Activated T-cell treated with anti-CD3 and anti-CD28 coated beads for 1 hour (primary cell): Measurements from ENCODE around the gene OSBPL9.
A peak's percentile ranks its signal among the peaks of the same experiment; 100 is the strongest.
"Not testable (repeated sequence)": the region's sequence is repeated elsewhere in the genome, so short reads cannot be mapped to it uniquely, and the experiment has no call there.

ENCODE experiments used
- DNase-seq: peaks from one replicate; pipeline ENCODE4 v3.0.0-alpha.2; 2020; ENCODE audit warnings: low read depth

The OSBPL9 gene

DNA sequence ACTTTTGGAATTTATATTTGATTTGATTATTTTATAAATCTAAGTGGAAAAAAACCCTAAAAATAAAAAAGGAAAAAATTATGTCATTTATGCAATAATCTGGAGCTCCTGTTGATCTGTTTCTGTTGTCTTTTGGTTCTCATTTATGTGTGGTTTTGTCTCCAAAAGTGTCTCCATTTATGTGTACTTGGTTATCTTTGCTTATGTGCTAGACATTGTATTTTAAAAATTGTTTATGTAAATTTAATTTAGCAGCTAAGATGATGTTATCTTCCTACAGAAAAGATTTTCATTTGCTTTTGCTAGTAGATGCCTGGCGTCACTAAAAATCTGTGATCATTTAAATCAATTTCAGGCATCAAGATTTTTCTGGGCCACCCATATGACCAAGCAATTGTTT is 95.7 kb downstream of the OSBPL9 start:
- DNase-seq = no peak

DNA sequence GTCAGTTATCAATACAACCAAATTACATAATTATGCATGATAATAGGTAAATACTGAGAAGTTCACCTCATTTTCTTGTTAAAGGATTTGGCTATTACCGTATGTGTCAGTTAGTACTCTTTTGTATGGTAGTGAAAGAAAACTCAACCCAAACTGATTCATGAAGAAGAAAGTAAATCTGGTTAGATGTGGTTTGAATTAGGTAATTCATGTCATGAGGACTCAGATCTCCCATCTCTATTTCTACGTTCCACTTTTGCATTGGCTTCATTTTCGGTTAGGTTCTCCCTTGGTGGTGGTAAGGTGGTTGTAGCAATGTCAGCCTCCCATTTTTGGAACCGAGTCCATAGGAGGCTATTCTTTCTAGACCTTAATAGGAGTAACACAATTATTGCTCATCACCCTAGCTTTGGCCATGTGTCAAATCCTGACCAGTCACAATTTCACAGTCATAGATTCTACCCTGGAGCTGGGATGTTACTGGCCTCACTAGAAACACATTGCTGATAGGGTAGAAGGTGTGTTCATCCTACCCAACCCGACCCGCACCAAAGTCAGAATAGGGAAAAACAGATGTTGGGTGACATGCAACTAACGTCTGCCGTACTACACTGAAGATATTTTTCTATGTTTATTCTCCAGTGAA is 97.6 kb downstream of the OSBPL9 start:
- DNase-seq = no peak

DNA sequence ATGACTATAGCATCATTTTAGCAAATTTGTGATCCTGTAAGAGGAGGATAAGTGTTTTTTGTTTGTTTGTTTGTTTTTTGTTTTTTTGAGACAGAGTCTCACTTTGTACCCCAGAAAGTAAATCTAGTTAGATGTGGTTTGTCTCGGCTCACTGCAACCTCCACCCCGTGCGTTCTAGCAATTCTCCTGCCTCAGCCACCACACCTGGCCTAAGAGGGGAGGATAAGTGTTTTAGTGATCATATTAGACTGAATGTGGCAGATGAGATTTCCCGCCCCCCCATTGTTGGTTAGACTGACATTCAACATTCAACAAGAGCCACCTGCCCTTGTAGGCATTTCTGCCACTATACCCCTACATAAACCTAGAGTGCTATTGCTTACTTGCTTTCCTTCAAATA is 98.5 kb downstream of the OSBPL9 start:
- DNase-seq = no peak

DNA sequence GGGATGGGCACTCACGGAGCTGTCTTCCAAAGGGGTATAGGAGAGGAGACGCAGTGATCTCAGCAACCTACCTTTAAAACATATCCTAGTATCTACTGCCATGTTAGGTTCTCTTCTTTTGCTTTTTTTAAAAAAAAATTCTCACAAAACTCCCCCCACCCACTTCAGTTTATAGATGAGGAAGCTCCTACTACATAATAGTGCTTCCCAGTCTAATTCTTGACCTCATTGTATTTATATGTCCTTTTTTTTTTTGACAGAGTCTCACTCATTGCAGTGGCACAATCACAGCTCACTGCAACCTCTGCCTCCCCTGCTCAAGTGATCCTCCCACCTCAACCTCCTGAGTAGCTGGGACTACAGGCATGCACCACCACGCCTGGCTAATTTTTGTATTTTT is 99.9 kb downstream of the OSBPL9 start:
- DNase-seq = no peak

DNA sequence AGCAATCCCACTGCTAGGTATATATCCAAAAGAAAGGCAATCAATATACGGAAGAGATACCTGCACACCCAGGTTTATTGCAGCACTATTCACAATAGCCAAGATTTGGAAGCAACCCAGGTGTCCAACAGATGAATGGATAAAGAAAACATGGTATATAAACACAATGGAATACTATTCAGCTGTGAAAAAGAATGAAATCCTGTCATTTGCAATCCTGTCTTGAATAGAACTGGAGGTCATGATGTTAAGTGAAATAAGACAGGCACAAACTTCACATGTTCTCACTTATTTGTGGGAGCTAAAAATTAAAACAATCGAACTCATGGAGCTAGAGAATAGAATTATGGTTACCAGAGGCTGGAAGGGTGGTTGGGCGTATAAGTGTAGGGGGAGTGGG is 101.0 kb downstream of the OSBPL9 start:
- no peak for DNase-seq

DNA sequence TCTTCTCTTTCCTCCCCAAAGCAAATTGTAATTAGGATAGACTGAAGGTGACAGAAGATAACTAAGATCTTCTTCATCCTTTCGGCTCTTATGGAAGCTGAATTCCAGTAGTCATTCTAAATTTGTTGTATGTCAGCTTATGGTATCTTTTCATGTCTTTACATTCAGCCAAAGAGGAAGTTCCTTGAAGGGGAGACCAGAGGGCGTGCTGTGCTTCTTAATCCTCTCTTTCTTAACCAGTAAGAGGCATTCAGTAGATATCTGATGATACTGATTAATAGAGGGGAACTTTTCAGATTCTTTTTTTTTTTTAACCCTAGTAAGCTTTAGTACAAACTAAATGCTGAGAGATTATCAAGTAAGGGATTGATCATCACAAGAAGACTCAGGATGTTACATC is 102.3 kb downstream of the OSBPL9 start:
- DNase-seq = no peak

DNA sequence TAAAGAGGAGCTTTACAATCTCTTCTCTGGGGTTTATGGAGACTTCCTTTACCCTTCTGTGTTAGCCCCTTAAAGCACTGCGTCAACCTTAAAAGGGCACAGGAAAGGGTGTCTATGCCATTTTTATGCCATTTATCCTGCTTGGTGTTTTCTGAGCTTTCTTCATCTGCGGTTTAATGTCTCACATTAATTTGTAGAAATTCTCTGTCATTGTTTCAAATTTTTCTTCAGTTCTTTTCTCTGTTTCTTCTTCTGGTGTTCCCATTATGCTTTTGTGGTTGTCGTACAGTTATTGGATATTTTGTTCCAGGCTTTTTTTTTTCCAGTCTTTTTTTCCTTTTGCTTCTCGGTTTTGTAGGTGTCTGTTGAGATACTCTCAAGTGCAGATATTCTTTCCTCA is 107.9 kb downstream of the OSBPL9 start:
- no peak for DNase-seq

DNA sequence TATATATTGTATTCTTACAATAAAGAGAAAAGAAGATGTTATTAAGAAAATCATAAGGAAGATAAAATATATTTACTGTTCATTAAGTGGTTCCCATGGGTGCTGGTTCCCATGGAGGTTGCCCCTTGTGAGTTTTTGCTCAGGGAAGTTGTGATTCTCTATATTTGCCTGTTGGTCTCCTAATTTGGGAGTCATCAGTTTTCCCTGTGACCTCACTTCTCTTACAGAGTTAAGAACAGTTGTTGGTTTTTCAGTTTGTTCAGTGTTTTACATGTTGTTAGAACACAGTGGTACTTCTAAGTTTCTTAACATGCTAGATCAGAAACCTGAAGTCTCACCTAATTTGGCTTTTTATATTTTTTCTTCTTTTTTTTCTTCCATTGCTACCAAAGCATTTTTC is 109.2 kb downstream of the OSBPL9 start:
- DNase-seq = no peak

DNA sequence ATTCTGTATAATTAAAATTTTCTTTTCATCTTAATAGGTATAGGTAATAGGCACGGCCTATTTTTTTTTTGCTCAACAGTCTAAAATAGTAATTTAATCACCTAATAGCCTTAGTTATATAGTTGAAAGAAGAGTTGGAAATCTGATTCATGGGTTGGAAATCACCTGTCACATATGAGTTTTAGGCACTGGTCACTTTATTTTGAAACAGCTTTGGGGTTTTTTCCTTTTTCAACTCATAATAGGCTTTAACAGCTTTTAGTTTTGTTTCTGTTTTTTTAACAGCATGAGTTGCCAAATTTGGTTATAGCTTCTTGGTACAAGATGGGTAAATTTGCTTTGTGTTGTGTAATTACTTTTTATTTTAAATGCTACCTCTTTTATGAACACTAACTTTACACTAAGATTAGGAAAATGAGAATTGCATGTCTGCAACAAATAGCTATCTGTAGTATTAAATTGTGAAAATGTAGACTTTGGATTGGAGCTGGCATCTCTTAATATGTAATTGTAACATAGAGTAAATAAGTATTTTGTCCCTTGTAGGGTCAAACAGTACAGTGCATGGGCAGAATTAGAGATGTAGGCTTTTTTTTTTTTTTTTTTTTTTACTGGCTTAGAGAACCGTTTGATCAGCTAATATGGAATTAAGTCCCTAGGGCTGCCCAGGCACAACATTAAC is 109.8 kb downstream of the OSBPL9 start:
- no peak for DNase-seq

DNA sequence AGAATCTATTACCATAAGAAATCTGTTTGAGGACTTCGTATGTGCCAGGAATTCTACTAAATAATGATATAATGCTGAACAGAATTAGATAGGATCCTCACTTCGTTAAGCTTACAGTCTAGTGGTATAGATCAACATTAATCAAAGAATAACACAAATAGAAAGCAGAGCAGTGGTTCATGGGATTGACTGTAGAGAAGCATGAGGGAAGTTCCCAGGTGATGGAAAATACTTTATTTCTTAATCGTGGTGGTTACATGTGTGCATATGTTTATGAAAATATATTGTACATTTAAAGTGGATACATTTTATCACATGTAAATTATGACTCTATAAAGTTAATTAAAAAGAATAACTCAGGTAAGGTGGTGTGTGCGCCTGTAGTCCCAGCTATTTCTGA is 110.5 kb downstream of the OSBPL9 start:
- DNase-seq = no peak

DNA sequence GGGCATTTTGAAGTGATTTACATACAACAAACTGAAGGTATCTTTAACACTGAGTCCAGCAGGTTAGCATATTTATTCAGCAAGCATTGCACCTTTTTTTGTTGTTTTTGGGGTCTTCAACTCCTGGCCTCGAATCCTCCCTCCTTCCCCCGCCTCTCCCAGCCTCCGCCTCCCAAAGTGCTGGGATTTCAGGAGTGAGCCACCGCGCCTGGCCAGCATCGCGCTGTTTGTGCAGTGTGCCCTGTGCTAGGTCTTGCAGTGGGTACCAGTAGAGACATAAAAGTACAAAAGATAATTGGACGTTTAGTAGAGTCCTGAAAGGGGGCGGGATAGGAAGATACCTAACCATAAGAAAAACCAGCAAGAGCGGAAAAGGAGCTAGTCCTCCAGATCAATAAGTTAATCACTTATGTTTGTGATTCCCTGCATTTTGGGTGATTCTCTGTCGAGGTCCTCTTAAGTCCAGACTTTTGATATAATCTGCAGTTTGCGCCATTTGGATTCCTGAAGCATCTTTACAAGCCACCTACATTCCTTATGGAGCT is 111.8 kb downstream of the OSBPL9 start:
- no peak for DNase-seq

DNA sequence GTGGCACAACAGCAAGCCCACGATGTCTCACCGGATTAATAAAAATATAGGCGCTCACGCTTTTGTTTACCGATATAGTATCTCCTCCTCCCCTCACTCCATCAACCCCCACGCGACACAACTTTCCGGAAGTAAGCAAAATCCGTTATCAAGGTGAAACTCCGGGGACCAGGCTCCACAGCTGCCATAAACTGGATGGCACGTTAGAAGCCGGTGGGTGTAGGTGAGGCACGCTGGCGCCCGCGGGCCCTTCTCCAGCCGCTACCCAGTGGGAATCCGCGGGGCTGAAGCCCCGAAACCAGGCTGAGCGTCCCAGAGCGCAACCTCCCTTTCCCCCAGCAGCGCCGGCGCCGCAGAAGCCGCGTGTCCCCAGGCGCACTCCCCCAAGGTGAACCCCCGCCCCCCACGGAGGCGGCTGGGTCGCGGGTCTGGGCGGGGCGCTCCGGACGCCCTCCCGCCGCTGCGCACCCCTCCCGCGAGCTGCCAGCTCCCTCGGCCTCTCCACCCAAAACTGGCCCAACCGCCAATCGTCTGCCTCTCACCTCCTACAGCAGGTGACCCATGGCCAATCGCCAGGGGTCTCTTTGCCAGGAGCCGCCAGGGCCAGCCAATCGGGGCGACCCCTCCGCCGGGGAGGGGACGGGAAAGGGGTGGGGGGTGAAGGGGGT is 112.4 kb downstream of the OSBPL9 start:
- peak; percentile 80 for DNase-seq

DNA sequence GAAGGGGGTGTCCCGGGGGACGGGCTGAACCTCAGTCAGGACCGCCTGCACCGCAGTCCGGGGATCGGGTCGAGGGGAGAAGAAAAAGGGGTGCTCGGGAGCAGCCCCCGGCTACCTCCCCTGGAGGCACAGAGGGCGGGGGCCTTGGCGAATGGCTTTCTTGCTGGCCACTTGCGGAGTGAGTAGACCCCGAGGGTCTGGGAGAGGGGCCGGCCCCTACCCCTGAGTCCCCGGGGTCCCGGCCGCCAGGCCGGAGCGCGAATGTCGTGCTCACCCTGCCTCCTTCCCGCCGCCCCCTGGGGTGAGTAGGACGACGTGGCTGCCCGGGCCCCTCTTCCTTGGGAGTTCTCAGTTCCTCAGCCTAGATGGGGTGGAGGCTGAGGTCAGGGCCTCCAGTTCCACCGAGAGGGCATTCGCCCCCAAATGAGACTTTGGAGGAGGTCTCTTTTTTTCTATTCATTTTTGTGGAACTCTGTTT is 113.0 kb downstream of the OSBPL9 start:
- peak; percentile 14 for DNase-seq

DNA sequence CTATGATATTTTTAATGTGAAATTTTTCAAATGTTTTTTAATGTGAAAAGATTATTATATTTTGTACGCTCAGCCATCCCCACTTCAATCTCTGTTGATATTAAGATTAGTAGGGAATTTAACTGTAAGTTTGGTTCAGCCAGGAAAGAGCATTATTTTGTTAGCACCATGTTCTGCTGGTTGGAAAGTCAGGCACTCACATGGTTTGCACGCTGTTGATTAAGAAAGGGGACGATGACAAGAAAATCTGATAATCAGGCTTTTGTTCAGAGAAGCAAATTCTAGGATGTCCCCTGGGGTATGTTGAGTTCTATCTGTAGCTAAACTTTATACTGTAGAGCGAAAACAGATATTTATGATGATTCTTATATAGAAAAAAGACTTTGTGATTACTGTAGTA is 115.1 kb downstream of the OSBPL9 start:
- DNase-seq = no peak

DNA sequence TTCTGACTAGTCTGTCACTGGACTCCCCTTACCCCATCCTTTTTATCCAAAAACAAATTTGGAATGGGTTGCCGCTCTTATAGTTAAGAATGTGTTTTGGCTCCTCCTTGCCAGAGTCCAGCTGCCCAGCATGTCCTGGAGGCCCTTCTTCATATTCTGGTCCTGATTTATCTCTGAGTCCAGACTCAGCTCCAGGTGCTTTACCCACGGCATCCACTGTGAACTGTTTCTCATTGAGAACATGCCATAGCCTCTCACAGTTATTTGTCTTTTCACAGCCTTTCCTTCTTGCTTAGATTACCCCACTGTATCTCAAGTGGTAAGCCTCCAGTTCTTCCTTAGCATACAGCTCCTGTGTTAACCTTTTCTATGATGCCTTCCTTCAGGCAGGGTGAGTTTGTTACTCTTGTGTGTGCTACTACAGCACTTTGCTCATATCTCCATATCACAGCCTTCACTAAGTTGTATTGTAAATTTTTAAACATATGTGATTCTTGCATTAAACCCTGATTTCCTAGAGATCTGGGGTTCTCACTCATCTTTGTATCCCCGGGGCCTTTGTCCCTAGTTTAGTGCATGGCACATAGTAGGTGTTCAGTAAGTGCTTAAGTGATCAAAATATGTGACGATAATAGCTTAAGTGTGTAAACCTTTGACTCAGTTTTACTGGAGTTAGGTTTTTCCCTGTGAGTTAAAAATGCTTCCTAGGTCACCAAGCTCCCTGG is 116.0 kb downstream of the OSBPL9 start:
- no peak for DNase-seq

DNA sequence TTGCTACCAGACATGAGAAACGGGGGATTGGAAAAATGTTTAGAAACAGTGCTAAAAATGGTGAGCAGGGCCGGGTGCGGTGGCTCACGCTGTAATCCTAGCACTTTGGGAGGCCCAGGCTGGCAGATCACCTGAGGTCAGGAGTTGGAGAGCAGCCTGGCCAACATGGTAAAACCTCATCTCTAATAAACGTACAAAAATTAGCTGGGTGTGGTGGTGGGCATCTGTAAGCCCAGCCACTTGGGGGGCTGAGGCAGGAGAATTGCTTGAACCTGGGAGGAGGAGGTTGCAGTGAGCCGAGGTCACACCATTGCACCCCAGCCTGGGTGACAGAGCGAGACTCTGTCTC is 116.5 kb downstream of the OSBPL9 start:
- not testable (repeated sequence) for DNase-seq

DNA sequence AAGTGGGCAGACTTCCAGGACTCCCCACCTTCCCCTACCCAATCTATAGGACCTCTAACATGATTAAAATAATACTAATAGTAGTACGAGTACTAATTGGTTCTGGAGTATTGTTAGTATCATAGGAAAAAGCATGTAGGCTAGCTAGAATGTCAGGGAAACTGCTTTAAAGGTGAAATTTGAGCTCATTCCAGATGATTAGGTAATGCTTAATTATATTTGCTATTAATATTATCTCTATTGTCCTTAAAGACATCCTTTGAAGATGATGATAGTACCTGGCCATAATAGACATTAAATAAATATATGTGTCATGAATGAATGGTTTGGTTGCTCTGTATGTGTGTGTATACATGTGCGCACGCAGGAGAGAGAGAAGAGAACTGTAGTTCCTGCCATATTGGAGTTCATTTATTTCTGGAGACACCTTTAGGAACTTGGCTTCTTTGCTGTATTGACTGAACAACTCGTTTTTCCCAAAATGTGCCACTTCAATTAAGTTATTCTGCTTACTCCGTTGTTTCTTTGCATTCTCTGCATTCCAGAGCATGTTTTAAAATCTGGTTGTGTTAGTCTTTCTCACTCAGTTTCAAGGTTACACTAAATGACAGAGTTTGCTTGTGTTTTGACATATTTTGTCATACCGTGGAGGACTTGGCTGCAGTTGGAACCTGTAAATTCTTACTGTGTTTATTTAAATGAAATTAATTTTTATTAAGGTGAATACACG is 117.1 kb downstream of the OSBPL9 start:
- DNase-seq = no peak

DNA sequence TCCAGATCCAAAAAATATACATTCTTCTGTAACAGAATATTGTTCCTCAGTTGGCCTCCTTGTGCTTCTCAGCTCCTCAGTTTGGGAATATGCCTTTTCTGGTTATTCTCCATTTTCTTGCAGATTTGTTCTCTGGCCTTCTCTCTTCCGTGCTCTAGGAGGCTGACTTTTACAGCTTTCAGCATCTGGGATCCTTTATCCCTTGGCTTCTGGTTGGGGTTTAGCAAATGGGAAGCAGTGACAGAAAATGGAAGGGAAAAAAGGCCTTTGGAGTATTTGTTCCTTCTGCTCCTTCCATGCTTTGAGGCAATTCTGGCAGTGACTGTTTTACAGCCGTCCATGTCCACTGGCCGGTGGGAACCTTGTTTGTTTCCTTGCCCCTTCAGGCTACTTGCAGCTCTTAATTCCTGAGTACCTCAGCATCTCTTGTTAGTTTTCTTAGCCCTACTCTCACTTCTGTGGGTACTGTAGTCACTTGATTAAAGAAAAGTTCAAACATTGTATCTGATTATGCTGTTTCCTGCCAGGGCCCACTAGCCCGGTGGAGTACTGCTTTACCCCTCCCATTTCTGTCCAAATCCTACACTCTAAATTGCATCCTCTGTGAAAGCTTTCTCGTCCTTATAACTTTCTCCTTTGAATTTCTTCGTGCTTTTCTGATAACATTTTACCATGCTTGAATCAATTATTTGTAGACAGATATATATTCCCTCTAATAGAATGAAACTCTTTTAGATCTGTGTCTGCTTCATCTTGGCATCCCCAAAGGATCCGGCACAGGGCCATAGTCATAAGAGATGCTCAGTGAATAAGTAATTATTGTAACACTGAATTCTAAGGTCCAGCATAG is 118.2 kb downstream of the OSBPL9 start:
- DNase-seq = no peak

DNA sequence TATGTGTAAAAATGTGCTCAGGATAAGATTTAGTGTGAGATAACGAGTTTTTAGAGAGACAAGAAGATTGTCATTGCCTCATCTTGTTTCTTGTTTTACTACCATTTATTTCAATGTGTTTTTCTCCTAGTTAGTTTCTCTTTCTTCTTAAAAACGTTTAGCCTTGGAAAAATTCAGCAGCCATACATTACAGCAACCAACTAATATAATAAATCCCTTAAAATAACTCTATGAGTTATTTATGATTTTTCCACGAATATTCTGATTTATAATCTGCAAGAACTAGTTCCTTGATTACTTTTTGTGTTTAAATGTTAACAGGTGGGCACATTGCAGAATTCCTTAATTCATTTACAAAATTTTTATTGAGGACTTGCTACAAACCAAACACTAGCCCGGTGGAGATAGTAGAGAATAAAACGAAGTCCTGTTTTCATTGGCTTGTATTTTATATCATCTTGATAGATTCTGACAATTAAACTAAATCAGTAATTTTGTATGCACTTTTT is 118.9 kb downstream of the OSBPL9 start:
- DNase-seq = no peak

DNA sequence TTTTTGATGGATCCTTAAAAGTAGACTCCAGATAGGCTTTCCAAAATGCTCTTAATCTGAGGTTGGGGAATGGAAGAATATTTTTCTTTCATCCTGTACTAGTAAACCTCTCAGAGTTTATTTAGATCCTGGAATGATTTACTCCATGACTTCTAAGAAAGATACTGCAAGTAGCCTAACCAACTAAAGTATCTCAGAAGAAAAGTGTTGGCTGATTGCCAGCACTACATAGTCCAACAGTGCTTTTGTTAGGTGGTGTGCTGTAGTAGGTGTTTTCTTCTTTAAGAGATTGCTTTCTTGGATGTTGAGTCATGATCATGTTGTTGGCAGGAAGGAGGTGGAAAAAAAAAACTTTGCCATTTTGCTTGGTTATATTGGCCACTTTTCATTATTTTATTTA is 119.8 kb downstream of the OSBPL9 start:
- no peak for DNase-seq

DNA sequence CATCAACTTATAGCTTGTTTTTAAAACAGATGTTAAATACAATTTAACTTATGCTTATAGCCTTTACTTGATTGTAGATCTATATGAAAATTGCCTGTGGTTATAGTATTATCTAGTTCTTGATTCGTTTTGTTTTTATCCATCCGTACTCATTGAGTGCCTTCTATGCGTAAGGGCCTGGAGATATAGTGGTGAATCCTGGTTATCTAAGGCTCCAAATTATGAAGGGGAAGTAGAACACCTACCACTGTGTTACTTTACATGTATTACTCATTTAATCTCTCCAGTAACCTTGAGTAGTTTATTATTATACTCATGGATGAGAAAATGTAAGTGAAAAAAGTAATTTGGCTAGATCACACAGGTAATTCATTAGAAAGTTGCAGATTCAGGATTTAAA is 121.8 kb downstream of the OSBPL9 start:
- no peak for DNase-seq
